Measurements from ENCODE around the gene SLC16A6. TPM values are rescaled to one million over a fixed set of nuclear protein-coding genes. Genes with fewer than 3 reads are reported as not detected.

Gene SLC16A6
- total RNA-seq, 1 experiment from 2014 or later = 4.8 TPM

DNA sequence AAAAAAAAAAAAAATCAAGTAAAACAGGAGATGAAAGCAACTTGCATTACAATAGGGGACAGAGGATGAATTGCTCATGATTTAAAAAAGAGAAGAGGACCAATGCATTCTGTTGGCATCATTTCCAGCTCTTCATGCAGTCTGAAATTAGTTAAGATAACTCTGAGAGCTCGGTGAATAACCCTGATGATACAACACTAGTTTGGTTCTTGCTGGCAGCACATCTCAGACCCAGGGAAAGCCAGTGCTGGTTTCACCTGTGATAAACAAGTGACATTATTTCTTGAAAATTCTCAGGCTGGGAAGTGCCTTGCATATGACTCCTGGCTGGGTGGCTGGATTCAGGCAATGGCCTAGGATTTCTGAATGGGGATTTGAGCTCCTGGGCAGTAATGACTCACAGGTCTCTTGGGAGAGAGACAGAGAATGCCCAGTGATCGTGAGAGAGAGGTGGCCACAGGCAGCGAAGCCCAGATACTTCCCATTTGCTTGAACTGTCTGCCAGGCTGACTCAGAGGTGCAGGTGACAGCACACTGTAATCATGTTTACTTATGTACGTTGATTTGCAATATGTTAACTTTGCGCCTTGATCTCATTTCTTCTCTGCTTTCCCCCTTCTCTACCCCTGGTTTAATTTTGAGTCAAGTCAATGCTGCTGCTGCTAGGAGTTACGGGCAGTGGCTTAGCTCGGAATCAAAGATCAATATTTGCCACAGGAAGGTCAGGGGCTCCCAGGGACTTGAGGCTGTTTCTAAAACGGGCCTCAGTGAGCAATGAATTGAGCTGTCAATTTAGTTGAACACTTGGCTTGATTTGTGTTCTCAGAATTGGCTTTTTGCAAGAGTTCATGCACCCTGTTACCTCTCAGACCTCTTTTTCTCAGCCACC is 27.4 kb upstream of the SLC16A6 start:
- H3K9me2 ChIP-seq (ENCODE audit: insufficient read depth) = no peaks in the 10 kb centered on the region
- TF ChIP-seq JUND (IDR thresholded peaks at IDR 0.05) (peak; percentile 73), FOSL1 (IDR thresholded peaks at IDR 0.05; ENCODE audit: low read depth) (peak; percentile 64), CBX3 (IDR thresholded peaks at IDR 0.05; ENCODE audit: low read depth) (peak; percentile 82), SIN3A (IDR thresholded peaks at IDR 0.05; ENCODE audit: low read depth) (peak; percentile 32; the same call in 1 of the 2 replicates), SP1 (IDR thresholded peaks at IDR 0.05; ENCODE audit: low read depth) (peak; percentile 33; the same call in 1 of the 2 replicates), POLR2AphosphoS5 (IDR thresholded peaks at IDR 0.05; ENCODE audit: low read depth, low read length) (peak; percentile 30; the same call in 1 of the 2 replicates), TCF7L2 (IDR thresholded peaks at IDR 0.05; ENCODE audit: borderline replicate concordance, extremely low read depth, insufficient read depth, insufficient read length) (no peak), ZNF274 (IDR thresholded peaks at IDR 0.05; ENCODE audit: low read depth, low read length) (no peak)
- TF ChIP-seq, protein P1, sequence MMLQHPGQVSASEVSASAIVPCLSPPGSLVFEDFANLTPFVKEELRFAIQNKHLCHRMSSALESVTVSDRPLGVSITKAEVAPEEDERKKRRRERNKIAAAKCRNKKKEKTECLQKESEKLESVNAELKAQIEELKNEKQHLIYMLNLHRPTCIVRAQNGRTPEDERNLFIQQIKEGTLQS (IDR thresholded peaks at IDR 0.05) = no peak
- TF ChIP-seq, protein P2, sequence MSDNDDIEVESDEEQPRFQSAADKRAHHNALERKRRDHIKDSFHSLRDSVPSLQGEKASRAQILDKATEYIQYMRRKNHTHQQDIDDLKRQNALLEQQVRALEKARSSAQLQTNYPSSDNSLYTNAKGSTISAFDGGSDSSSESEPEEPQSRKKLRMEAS (IDR thresholded peaks at IDR 0.05) = peak; percentile 51; the same call in 1 of the 2 replicates
- no peaks in the 10 kb centered on the region for H3K9me3 ChIP-seq (ENCODE audit: control insufficient read depth in 1 of 2, insufficient read depth in 1 of 2, low read depth in 1 of 2, low read length in 2 of 2)
- peak; percentile 78 for DNase-seq (ENCODE audit: low read depth, low spot score)
- H3K27ac ChIP-seq (ENCODE audit: low read depth, low read length) = peak overlapping the region; percentile 31
- 0 out of 4 replicates have a peak overlapping the region, but pooled peaks of 1 of the 2 experiments have one; percentile 0 for H3K4me3 ChIP-seq (replicated peaks in 1 of 2; ENCODE audit: low read depth in 1 of 2, low read length in 2 of 2)
- CTCF ChIA-PET = interaction anchor here (1.3 to 1.9 kb wide), 2 partner anchors 10 to 81 kb away, joined by 3 to 5 read pairs; no protein-coding TSS in a partner anchor
- intact Hi-C loops (cut with micrococcal nuclease) = no loop called here
- TSS peak; percentile 42 for BruUV-seq (replicated peaks)
- no peaks in the 10 kb centered on the region for H3K79me2 ChIP-seq (ENCODE audit: insufficient read depth, low read length)
- no peak overlapping the region for H2AFZ ChIP-seq (ENCODE audit: low read depth, low read length, poor library complexity, severe bottlenecking)
- no peaks in the 10 kb centered on the region for H3K36me3 ChIP-seq (ENCODE audit: control insufficient read depth in 1 of 2, insufficient read depth in 2 of 2, low read length in 2 of 2)
- no peaks in the 10 kb centered on the region for H3K27me3 ChIP-seq (ENCODE audit: insufficient read depth, low read length)
- H3K4me1 ChIP-seq (ENCODE audit: control insufficient read depth in 1 of 2, insufficient read depth in 2 of 2, low read length in 2 of 2) = peaks cover 29 to 44% of the 10 kb centered on the region in 2 experiments
- ATAC-seq = peak; percentile 83
- RAD21 ChIA-PET (ENCODE audit: low non-redundant PET in 1 of 2, low total read pairs in 2 of 2, uncharacterized antibody in 2 of 2, unreplicated experiment in 2 of 2) = interaction anchor here (0.5 to 0.7 kb wide), 2 partner anchors 10 to 42 kb away, joined by 3 read pairs; no protein-coding TSS in a partner anchor
- peak overlapping the region; percentile 48 for H3K4me2 ChIP-seq (ENCODE audit: low read length)
- POLR2A ChIA-PET = interaction anchor here (1.4 to 1.8 kb wide), 2 partner anchors 64 to 81 kb away, joined by 3 to 6 read pairs; no protein-coding TSS in a partner anchor
- no peaks in the 10 kb centered on the region for H4K20me1 ChIP-seq (ENCODE audit: insufficient read depth)
- H3K9ac ChIP-seq (ENCODE audit: low read length) = peak overlapping the region; percentile 10
